Inferior parietal cortex (tissue), 1 donor: ENCODE measurements around the gene ZFP3.
A peak's percentile ranks its signal among the peaks of the same experiment; 100 is the strongest.
"Not testable (repeated sequence)": the region's sequence is repeated elsewhere in the genome, so short reads cannot be mapped to it uniquely, and the experiment has no call there.

ENCODE experiments used
- DNase-seq: peaks from one replicate; pipeline ENCODE4 v3.0.0-alpha.2; 2016; ENCODE audit errors: extremely low spot score

Gene ZFP3

DNA sequence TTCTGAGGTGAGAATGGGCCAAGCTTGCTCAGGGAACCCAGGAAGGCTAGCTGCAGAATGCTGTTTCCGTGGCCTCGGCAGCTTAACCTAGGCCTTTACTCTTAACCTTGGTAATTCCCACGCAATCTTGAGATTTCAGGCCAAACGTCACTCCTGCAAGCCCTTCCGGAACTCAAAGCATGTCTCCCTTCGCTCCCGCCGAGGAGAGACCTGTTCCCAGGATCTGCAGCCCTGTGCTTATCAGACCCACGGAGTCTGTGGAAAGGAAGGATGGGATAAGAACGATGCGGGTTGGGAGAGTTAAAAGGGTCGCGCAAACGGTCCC lies 524 bp upstream of the ZFP3 start:
- DNase-seq, result peak; percentile 72

DNA sequence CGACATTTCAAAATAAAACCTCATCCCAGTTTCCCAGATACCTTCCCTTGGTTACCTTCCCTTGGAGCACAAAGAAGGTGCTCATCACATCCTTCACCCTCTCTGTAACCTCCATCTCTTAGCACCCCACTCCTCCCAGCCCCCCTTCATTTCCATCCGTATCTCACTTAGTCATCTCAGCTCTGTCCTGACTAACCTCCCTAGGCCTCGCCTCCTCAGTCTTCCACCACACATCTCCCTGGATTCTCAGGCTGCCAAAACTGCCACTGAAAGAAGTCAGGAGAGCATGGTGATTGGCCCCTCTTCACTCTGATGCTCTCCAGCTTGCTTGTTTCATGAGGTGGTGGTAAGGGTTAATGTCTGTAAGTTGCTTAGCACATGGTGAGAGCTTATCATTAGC lies 2.3 kb downstream of the ZFP3 start:
- no peak for DNase-seq

DNA sequence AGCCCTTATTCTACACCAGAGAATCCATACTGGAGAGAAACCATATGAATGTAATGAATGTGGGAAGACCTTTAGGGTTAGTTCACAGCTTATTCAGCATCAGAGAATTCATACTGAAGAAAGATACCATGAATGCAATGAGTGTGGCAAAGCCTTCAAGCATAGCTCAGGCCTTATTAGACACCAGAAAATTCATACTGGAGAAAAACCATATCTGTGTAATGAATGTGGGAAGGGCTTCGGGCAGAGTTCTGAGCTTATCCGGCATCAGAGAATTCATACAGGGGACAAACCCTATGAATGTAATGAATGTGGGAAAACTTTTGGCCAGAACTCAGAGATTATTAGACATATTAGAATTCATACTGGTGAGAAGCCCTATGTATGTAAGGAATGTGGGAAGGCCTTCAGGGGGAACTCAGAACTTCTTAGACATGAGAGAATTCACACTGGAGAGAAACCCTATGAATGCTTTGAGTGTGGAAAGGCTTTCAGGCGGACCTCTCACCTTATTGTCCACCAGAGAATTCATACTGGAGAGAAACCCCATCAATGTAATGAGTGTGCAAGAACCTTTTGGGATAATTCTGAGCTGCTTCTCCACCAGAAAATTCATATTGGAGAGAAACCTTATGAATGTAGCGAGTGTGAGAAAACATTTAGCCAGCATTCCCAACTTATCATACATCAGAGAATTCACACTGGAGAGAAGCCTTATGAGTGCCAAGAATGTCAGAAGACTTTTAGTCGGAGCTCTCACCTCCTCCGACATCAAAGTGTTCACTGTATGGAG lies 14.1 kb downstream of the ZFP3 start:
- no peak for DNase-seq

DNA sequence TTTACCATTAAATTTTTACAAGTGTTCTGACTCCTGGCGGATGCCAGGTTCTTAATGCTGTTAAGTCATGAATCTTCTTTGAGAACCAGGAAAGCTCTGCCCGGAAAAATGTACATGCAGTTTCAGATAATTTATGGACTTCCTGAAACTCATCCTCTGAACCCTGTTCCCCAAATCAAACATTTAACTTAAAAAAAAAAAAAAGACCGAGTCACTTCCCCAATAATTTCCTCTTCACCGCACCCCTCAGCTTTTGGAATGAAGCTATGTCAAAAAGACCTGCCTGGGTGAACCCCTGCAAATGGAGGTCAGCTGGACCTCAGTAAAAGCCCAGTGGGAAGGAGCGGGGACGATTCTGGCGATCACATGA lies 18.4 kb downstream of the ZFP3 start:
- DNase-seq, result no peak

DNA sequence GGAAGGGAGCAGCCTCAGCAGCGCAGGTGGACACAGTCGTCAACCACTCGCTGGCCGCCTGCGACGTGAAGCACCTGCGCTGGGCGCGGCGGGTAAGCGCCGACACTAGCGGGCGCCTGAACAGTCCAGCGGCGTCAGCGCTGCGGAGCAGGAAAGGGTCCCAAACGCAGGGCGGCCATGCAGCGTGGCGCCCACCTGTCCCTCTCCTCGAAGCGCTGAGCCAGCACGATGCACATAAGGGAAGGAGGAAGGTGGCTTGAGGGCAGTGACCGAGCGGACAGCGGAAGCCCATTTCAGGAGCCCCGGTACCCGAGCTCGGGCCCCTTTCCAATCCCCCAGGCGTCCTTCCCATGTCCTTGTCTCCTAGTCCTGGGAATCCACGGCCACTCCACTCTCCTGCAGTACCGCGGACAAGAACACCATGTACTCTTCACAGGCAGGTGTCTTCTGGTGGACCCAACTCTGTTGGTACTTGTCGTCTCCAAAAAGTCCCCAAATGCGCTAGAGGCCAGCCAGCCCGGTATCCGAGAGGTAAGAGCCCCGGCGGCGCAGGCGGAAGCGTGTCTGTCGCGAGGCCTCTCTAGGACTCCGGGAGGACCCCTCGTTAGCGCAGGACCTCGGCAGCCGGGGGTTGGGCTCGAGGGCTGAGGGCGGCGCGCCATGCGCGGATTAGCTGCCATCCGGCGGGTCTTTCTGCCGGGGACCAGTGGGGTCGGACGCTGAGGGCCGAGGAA lies 19.0 kb downstream of the ZFP3 start:
- no peak for DNase-seq

DNA sequence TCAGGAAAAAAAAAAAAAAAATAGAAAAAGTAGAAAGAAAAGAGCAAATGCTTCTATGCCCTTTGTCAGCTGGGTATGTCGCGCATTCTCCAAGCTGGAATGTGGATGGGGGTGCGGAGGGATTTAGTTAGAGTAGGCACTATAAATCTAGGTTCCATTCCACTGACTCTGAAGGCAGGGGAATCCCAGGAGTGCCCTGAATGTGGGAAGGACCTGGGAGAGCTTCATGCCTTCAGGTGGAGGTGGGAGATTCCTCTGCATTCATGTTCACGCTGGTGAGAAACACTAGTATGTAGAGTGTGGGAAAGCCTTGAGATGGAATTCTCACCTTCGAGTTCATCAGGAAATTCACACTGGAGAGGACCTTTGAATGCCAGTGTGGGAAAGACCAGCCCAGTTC lies 21.0 kb downstream of the ZFP3 start:
- DNase-seq, result no peak

DNA sequence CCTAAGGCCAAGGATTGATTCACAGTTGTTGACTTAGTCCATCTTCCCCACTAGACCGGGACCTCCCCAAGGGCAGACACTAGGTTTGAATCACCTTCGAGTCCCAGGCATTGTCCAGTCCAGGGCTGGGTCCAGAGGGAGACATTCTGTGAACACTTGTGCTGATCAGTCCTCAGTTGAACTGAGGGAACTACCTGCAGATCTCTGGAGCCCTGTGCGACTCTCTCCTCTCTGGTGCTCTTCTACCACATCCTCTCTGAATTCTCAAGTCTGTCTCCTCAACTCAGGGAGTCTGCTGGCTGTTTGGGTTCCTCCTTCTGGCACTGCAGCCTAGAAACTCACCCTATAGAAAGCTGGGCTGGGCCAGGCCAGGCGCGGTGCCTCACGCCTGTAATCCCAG lies 22.6 kb downstream of the ZFP3 start:
- DNase-seq, result no peak

DNA sequence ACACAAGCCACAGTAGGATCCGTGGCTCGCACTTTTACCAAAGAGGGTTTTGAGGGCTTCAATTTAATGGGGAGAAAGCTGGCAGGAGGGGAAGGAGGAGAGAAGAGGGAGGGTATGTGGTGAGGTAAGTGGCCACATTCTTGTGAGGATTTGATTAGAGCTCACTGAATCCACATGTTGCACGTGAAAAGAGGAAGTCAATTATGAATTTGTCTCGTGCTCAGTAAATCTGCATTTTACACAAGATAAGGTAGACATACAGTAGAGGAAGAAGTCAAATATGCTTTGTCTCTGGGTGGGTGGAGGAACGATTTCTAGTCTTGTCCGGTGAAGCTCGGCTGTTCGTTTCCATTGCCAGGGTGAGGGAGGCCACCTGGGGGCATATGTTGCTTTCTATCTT lies 32.5 kb downstream of the ZFP3 start:
- DNase-seq, result no peak

DNA sequence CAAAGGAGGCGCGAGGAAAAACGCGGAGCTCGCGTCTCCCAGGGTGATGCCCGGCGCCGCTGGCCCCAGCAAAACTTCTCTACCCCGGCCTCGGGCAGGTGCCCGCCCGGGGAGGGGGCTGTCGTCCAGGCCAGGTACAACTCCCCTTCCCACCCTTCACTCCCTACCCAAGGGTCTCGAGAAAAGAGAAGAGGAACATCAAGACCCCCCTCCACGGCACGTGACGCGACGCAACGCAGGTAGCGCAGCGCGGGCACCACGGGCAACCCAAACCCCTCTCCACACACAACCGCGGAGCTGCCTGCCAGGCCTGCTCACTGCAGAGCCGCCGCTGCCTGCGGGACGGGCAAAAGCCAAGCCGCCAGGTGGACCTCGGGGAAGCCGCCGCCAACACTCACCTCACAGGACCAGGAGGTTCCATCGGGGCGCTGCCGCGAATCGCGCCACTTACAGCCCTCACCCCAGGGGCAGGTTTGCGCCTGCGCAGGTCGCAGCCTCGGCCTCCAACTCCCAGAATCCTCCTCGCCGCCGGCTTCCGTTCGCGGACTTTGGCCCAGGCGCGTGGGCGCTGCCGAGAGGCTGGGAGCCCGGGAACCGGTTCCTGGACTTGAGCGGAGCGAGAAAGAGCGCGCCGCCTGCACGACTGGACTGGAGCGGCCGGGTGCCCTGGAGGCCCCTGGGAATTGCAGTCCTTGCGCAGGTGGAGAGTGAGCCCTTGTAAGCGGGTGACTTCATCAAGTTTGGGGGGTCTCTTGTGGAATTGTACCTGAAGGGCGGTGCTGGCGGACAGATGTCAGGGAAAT lies 33.3 kb downstream of the ZFP3 start, which contains the start of gene ZNF232:
TSS of gene ZNF232 (minus strand) at position 477 of the 803 bp plus-strand sequence. CDS start at position 421, 56 bp downstream.
- DNase-seq, result peak; percentile 95

DNA sequence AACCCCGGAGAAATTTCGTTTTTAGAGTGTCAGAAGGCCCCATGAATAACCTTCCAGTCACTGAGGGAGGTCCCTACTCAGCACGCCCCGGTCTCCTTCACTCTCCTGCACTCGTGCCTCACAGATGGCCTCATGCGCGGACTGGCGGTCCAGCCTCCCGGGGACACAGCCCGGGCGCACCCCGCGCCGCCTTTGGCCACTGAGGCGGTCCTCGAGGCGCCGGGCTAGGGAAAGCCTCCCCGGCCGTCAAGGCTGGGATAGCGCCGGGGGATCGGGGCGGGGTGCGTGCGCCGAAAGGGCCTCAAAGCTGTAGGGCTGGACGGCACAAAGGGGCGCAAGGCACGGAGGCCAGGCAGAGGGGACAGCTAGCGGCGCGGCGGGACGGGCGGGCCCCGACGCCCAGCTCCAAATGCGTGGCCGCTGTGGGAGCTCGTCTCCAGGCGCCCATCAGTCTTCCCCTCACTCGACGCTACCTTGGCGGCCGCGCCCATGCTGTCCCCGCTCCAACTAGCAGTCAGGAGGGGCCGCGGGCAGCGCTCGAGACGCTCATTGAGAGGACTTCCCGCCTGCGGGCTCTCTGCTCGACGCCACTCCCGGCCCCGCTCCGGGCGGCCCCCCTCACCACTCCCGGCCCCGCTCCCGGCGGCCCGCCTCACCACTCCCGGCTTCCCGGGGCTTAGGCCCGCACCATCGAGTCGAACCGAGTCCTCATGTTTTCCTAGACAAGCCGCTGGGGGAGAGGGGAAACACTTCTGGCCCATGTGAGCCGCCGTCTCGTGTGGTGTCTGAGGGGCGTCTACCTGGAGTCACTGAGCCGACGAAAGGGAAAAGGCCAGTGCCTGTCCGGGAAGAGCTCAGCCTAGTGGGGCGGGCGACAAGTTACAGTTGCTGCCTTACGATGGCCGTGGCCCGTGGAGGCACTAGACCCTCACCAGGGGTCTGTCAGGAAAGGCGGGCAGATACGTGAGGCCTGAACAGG lies 37.7 kb downstream of the ZFP3 start, which contains the start of gene USP6:
TSS of gene USP6 (plus strand) at position 360 of the 979 bp plus-strand sequence. CDS start 14,336 bp downstream, outside the sequence.
- DNase-seq, result no peak

DNA sequence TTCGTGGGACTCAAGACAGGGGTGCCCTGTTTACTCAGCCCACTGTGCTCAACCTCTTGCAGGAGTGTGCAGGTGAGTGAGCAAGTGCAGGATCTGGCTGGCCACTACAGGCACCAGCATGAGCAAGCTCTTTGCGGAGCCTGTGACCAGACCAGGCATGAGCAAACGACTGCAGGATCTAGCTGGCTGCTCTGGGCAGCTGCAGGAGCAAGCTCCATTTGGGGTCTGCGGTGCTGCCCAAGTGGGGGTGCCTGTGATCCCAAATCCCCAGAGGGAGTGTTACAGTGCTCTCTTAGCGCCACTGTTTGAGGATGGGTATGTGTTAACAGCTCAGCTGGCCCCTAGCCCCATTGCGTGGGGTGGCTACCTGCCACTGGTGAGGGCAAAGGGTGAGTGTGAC lies 40.0 kb downstream of the ZFP3 start:
- DNase-seq, result no peak

DNA sequence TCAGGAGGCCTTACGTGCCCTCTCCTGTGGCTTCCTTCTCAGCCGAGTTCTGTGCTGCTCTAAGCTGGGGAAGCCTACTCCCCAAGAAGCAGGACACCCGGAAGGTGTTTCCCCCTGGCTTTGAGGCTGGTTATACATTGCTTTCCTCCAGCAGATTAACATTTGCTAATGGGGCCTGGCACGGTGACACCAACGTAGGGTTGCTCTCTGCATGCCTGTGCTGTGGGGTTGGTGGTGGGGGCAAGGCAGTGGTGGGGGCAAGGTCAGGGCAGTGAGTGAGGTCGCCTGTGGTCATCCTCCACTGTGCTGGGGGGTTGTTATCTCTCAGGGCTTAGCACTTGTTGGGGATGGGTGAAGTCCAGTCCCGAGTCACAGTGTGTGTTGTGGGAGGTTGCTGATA lies 41.8 kb downstream of the ZFP3 start:
- no peak for DNase-seq

DNA sequence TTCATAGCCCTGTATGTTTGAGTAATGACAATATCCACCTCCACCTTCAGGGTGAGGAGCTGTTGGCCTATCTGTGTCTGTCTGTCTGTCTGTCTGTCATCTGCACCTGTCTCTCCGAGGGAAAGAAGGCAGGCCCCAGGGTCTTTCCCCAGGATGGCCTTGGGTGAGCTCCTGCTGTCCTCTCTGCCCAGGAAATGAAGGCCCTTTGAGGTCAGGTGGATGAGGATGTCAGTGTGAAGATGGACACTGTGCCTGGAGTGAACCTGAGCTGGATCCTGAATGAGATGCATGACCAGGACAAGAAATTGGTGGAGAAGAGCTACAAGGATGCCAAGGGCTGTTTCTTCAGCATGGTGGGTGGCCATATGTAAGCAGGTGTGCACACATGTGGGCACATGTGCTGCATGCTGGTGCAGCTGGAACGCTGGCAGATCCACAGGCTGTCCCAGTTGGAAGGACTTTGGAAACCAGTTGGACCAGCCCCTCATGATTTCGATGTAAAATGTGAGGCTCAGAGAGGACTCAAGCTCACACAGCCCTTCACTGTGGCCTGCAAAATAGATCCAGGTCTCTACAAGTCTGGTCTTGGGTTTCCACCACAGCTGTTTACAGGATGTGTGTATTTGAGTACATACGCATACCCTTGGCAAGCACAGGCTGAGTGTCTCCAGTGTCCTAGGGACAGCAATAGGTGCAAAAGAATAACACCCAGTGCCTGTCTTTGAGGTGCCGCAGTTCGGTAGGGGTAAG lies 42.3 kb downstream of the ZFP3 start:
- not testable (repeated sequence) for DNase-seq

DNA sequence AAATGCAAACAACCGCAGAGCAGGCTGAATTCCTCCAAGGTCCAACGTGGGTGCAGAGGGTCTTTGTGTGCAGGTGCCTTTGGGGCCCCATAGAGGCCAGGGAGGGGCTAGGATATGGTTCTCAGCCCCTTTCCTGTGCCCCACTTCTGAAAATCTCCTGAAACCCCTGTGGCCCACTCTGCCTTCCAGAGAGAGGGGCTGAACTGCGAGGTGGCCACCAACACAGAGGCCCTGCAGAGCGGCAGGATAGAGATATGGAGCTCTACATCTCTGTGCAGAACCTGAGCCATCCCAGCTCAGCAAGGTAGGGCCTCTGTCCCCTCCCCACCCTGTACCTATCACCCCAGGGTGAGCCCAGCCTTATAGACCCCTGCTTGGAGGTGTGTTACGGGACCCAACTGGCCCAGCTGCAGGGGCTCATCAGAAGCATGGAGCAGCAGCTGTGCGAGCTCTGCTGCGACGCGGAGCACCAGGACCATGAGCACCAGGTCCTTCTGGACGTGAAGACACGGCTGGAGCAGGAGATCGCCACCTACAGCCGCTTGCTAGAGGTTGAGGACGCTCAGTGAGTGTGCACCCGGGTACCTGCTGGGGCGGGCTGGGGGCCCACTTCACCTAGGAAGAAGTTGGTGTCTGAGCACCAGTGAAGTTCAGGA lies 43.0 kb downstream of the ZFP3 start:
- DNase-seq, result no peak

DNA sequence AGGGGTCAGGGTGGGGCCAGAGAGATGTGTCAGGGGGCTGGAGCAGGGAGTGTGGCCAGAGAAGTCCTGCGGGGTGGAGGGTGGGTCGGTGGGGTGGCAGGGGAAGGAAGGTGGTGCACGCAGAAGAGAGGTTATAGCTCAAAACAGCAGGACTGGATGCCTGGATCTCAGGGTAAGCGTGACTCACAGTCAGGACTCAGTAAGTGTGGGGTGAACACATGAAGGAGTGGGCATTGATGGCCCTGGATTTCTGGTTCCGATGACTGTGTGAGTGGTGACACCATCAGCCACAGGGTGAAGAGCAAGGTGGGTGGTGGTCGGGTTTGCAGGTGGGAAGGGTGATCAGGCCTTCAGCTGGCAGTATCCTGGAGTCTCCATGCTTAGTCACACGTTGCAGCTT lies 43.8 kb downstream of the ZFP3 start:
- DNase-seq, result not testable (repeated sequence)

DNA sequence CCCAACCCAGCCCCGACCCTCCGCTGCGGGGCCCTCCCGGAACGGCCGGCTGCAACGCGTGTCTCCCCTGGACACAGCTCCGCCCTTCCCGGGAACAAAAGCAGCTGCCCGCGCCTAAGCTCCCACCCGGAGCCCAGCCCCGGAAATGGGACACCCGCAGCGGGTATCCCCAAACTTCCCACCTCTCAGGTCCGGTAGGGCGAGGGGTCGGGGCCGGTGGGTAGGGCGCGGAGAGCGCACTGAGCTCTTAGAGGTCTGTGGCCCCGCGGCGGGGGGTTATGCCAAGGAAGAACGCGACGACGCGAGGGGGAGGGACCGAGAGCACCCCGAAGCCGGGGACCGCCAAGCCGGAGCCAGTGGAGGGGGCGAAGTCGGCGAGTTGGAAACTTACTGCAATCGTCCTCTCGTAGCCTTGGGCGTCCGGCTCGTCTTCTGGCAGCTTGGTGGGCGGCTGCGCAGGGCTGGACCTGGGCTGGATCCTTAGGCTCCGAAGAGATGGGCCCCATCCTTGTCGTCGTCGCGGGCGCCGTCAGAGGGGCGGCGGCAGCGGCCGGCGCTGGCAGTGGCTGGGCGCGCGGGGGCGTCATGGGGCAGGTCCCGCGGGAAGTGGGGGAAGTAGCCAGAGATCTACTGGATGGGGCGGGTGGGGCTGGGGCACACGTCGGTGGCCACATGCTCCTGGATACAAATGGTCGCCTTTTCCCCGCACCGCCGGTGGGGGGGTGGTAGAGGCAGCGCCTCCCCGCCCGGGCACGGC lies 44.5 kb downstream of the ZFP3 start:
- no peak for DNase-seq

DNA sequence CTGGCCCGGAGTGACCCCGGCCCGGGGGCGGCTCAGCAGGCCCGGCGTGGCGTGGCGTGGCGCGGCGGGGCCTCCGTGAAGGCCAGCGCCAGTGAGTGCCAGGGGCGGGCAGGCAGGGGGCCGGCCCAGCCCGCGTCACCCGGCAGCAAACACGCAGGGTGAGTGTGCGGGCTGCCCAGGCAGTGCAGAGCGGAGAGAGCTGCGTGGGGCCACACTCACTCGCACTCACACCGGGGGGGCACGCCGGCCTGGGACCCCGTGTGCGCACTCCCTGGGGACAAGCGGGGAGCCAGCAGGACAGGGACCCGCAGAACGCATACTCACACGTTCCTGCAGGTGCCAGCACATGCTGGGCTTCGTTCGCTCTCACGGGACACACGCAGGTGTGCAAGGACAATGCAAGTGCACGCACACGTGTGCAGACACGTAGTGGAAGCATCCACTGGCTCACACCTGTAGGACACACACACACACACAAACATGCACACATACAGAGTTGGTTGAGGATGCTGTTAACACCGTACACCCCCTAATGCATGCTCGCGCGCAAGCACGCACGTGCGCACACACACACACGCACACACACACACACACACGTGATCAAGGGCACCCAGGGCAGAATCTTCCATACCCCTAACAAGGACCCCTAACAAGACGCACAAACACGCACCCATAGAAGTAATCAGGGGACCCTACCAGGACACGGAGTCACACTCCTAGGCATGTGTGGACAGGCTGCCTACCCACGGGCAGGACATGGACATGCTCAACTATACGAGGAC lies 45.3 kb downstream of the ZFP3 start:
- no peak for DNase-seq

DNA sequence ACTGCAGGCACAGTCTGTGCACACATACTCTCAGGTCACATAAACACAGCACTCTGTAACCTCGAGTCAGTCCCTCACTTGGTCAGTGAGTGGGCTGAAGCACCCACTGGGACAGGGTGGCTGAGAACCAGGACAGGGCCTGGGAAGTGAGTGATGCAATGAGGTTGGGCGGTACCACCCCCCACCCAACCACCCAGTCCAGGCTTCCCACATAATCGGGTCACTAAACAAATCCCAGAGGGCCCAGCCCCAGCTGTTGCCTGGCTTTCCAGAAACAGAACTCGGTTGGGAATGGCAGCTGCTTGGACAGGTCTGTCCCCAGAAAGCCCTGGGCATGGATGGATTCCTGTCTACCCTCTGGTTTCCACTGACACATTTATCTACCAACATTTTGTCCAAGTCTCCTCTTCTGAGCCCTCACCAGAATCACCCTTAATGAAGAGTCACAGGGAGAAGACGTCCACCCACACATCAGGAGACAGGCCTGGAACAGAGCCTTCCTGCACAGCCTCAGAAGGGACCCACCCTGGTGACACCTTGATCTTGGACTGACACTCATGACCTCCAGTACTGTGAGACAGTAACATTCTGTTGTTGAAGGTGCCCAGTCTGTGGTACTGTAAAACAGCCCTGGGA lies 46.0 kb downstream of the ZFP3 start:
- DNase-seq, result not testable (repeated sequence)
